K562 (cell line): ENCODE results near the gene PGA3. TPM values are rescaled to one million over a fixed set of nuclear protein-coding genes. Genes with fewer than 3 reads are reported as not detected.
A peak's percentile ranks its signal among the peaks of the same experiment; 100 is the strongest.

Experiments
- ATAC-seq: fragments of 200-7000 bp; cut with Tn5 transposase; 3 replicates; pipeline ENCODE4 v1.9.1; 2020; ENCODE audit warnings: moderate library complexity
- BruUV-seq: library from RNA; stranded (reverse); fragments of 400-500 nt; replicated peaks from 2 replicates; lab custom pipeline; 2021; lab: Mats Ljungman, UMichigan
- CTCF ChIA-PET: fragments of 300-600 bp; formaldehyde crosslinking; extraction: SDS; loops from one replicate; lab custom pipeline; 2021; ENCODE audit warnings: low intra/inter-chr PET ratio; lab: Yijun Ruan, JAX
- POLR2A ChIA-PET: fragments of 300-600, 350-650 bp; sonication (Branson Sonifier 250); formaldehyde crosslinking; extraction: SDS; loops from one replicate; lab custom pipeline; 2021; ENCODE audit warnings: antibody characterized with exemption, inconsistent platforms; lab: Yijun Ruan, JAX
- DNase-seq, 4 experiments: peaks; one replicate each; pipeline versions ENCODE4 v3.0.0 to v3.0.0-alpha.2; 2011 to 2018; ENCODE audit warnings: low spot score in 3 of 4, mixed read lengths in 3 of 4; ENCODE audit errors: extremely low read depth in 1 of 4
- FAIRE-seq: peaks from 2 replicates; lab custom pipeline; 2011; peaks lifted over from hg19 to GRCh38; lab: Jason Lieb, UNC
- H2AFZ ChIP-seq: 2 replicates; pipeline ENCODE4 v1.6.0; 2011; ENCODE audit warnings: low read depth, low read length, control low read depth, inconsistent platforms
- H3K27ac ChIP-seq: fragments of 200-600 bp; 3 replicates; pipeline ENCODE4 v1.8.0; 2011; ENCODE audit warnings: low read depth, mild to moderate bottlenecking, control low read depth, inconsistent platforms, low read length, moderate library complexity, mixed read lengths; ENCODE audit errors: extremely low read depth
- H3K27me3 ChIP-seq, 2 experiments: fragments of 300-600 bp in 1 of 2; 2 replicates in 1 of 2; 3 replicates in 1 of 2; pipeline versions ENCODE4 v1.6.0 to v1.8.0; 2011; ENCODE audit warnings: inconsistent platforms in 2 of 2, low read length in 2 of 2, mild to moderate bottlenecking in 1 of 2, mixed read lengths in 1 of 2, moderate library complexity in 1 of 2; ENCODE audit not compliant: control insufficient read depth in 2 of 2, insufficient read depth in 2 of 2
- H3K36me3 ChIP-seq: fragments of 300-600 bp; 3 replicates; pipeline ENCODE4 v1.8.0; 2011; ENCODE audit warnings: mild to moderate bottlenecking, low read length, inconsistent platforms; ENCODE audit not compliant: control insufficient read depth, insufficient read depth
- H3K4me1 ChIP-seq, 2 experiments: fragments of 200-600 bp in 1 of 2; replicated peaks in 1 of 2; 2 replicates in 1 of 2; 3 replicates in 1 of 2; pipeline versions ENCODE4 v1.5.1 to v1.8.0; 2011; ENCODE audit warnings: inconsistent platforms in 2 of 2, low read length in 2 of 2, mild to moderate bottlenecking in 1 of 2, mixed read lengths in 1 of 2, moderate library complexity in 1 of 2; ENCODE audit not compliant: control insufficient read depth in 2 of 2, insufficient read depth in 2 of 2
- H3K4me2 ChIP-seq: 2 replicates; pipeline ENCODE4 v1.6.1; 2011; ENCODE audit warnings: low read length, control low read depth, inconsistent platforms, mixed read lengths; ENCODE audit not compliant: insufficient read depth
- H3K4me3 ChIP-seq: fragments of 200-600 bp; sonication (generic), shearing (Covaris generic); 2 replicates; pipeline ENCODE4 v1.5.1; 2016; ENCODE audit warnings: control low read depth, inconsistent platforms
- H3K79me2 ChIP-seq: fragments of 200-600 bp; 3 replicates; pipeline ENCODE4 v1.8.0; 2011; ENCODE audit warnings: low read length, inconsistent platforms; ENCODE audit not compliant: control insufficient read depth, insufficient read depth
- H3K9ac ChIP-seq, 2 experiments: 2 replicates each; pipeline versions ENCODE4 v1.6.0 to v1.6.1; 2011; ENCODE audit warnings: low read depth in 2 of 2, low read length in 2 of 2, control low read depth in 1 of 2, inconsistent platforms in 1 of 2, mild to moderate bottlenecking in 1 of 2, mixed read lengths in 1 of 2; ENCODE audit not compliant: insufficient read depth in 1 of 2
- H3K9me1 ChIP-seq: one replicate; pipeline ENCODE4 v1.6.0; 2011; ENCODE audit warnings: inconsistent platforms, mild to moderate bottlenecking, low read length, moderate library complexity; ENCODE audit not compliant: control insufficient read depth, insufficient read depth
- H3K9me3 ChIP-seq: replicated peaks from 2 replicates; pipeline ENCODE4 v1.5.1; 2011; ENCODE audit warnings: low read depth, low read length, inconsistent platforms; ENCODE audit not compliant: control insufficient read depth, insufficient read depth
- H4K20me1 ChIP-seq: replicated peaks from 2 replicates; pipeline ENCODE4 v1.6.1; 2011; ENCODE audit warnings: low read length, inconsistent platforms, mixed read lengths; ENCODE audit not compliant: control insufficient read depth, insufficient read depth
- ADNP ChIP-seq: fragments of 200-800 bp; sonication (Bioruptor generic); IDR thresholded peaks from 2 replicates; pipeline ENCODE4 v1.6.1; 2016; ENCODE audit warnings: missing genetic modification characterization, missing compliant biosample characterization
- BCOR ChIP-seq: fragments of 450-650 bp; IDR thresholded peaks from 2 replicates; pipeline ENCODE4 v1.6.1; 2016
- CBFB ChIP-seq: sonication (generic); formaldehyde crosslinking; IDR thresholded peaks from 2 replicates; pipeline ENCODE4 v1.4.0; 2020; ENCODE audit warnings: mild to moderate bottlenecking, missing genetic modification reagents
- CBX1 ChIP-seq: sonication (generic); IDR thresholded peaks from 2 replicates; pipeline ENCODE4 v1.6.1; 2016; ENCODE audit warnings: antibody characterized with exemption, low read depth, mild to moderate bottlenecking
- CBX3 ChIP-seq, 2 experiments: IDR thresholded peaks; 1 replicate in 1 of 2; 2 replicates in 1 of 2; pipeline ENCODE4 v1.6.1; 2012; ENCODE audit warnings: inconsistent platforms in 2 of 2, low read length in 2 of 2, borderline replicate concordance in 1 of 2, control low read depth in 1 of 2
- GATA2 ChIP-seq: sonication (generic); formaldehyde crosslinking; IDR thresholded peaks from 2 replicates; pipeline ENCODE4 v1.4.0; 2020; ENCODE audit warnings: mild to moderate bottlenecking, missing genetic modification reagents
- HDAC2 ChIP-seq: fragments of 450-650 bp; IDR thresholded peaks from 2 replicates; pipeline ENCODE4 v1.6.1; 2016; ENCODE audit warnings: mild to moderate bottlenecking
- KDM1A ChIP-seq, 2 experiments: fragments of 450-650 bp; IDR thresholded peaks; 2 replicates each; pipeline ENCODE4 v1.6.1; 2016; ENCODE audit warnings: mild to moderate bottlenecking in 2 of 2
- MTF1 ChIP-seq: fragments of 250-450 bp; sonication (Bioruptor Pico); IDR thresholded peaks from 2 replicates; pipeline ENCODE4 v1.9.0; 2021; ENCODE audit warnings: moderate library complexity, mild to moderate bottlenecking, inconsistent platforms, borderline replicate concordance
- NCOA2 ChIP-seq, 2 experiments: fragments of 450-650 bp; IDR thresholded peaks; 2 replicates each; pipeline ENCODE4 v1.6.1; 2018; ENCODE audit warnings: mild to moderate bottlenecking in 2 of 2, moderate library complexity in 1 of 2; ENCODE audit not compliant: partially characterized antibody in 2 of 2
- PTBP1 ChIP-seq: fragments of 200-400 bp; formaldehyde crosslinking; IDR thresholded peaks from 2 replicates; pipeline ENCODE4 v1.6.1; 2017; ENCODE audit warnings: low read depth, low read length
- RBM15 ChIP-seq: fragments of 200-400 bp; formaldehyde crosslinking; IDR thresholded peaks from 2 replicates; pipeline ENCODE4 v1.6.1; 2018; ENCODE audit warnings: mild to moderate bottlenecking, low read length, moderate library complexity; ENCODE audit not compliant: insufficient read depth
- RBM25 ChIP-seq: fragments of 200-400 bp; formaldehyde crosslinking; IDR thresholded peaks from 2 replicates; pipeline ENCODE4 v1.6.1; 2018; ENCODE audit warnings: low read length, low read depth, moderate library complexity; ENCODE audit not compliant: severe bottlenecking
- RCOR1 ChIP-seq, 2 experiments: IDR thresholded peaks; 2 replicates each; pipeline ENCODE4 v1.6.1; 2012; ENCODE audit warnings: low read depth in 2 of 2, low read length in 2 of 2, borderline replicate concordance in 1 of 2, improper control_type of control experiment in 1 of 2
- SMARCA5 ChIP-seq: fragments of 450-650 bp; IDR thresholded peaks from 2 replicates; pipeline ENCODE4 v1.6.1; 2016
- SRF ChIP-seq, 2 experiments: fragments of 250-450, 450-650 bp in 1 of 2; sonication (Bioruptor Pico) in 1 of 2; sonication (generic) in 1 of 2; formaldehyde crosslinking; IDR thresholded peaks; 2 replicates each; pipeline versions ENCODE4 v1.5.0 to v1.5.1; 2020 to 2022; ENCODE audit warnings: mild to moderate bottlenecking in 1 of 2, missing genetic modification reagents in 1 of 2
- STAT5A ChIP-seq: IDR thresholded peaks from 2 replicates; pipeline ENCODE4 v1.6.1; 2012; ENCODE audit warnings: low read length, inconsistent platforms, borderline replicate concordance
- XRCC5 ChIP-seq: fragments of 200-400 bp; formaldehyde crosslinking; IDR thresholded peaks from 2 replicates; pipeline ENCODE4 v1.6.1; 2017; ENCODE audit warnings: low read depth, mild to moderate bottlenecking, low read length
- ZNF146 ChIP-seq: IDR thresholded peaks from one replicate; pipeline ENCODE4 v1.6.1; 2018; ENCODE audit warnings: missing compliant biosample characterization; ENCODE audit not compliant: unreplicated experiment
- ZNF282 ChIP-seq: sonication (generic); formaldehyde crosslinking; IDR thresholded peaks from 2 replicates; pipeline ENCODE4 v1.8.1; 2023; ENCODE audit warnings: missing genetic modification reagents
- ZNF41 ChIP-seq: fragments of 250-450 bp; sonication (Bioruptor Pico); conservative IDR thresholded peaks from 2 replicates; pipeline ENCODE4 v1.4.0; 2020; ENCODE audit warnings: mild to moderate bottlenecking
- WGBS: fragments of 100-300 bp; shearing (Covaris generic); methylation state at CpG from one replicate; pipeline ENCODE4 v1.1.6; 2016; ENCODE audit warnings: low coverage, mixed read lengths; ENCODE audit not compliant: insufficient coverage; ENCODE audit errors: missing lambda C conversion rate; 5-methylcytosine and 5-hydroxymethylcytosine counted together
- in situ Hi-C: fragments of 300-500 bp; cut with MboI; formaldehyde crosslinking; loops from 4 replicates; pipeline ENCODE4 v1.15.0; 2018; ENCODE audit warnings: inconsistent platforms, mixed read lengths
- intact Hi-C: fragments of 100-400 bp; cut with micrococcal nuclease; formaldehyde crosslinking; loops from 2 replicates; pipeline ENCODE4 v1.14.2; 2022
- polyA plus RNA-seq, 8 experiments: library from polyadenylated mRNA; depleted of rRNA in 4 of 8; stranded (reverse) in 5 of 8; unstranded in 3 of 8; fragments of >200 nt; fragmentation: Nextera tagmentation in 2 of 8; fragmentation: Illumina TruSeq in 1 of 8; extraction: Ambion mirVana in 2 of 8; extraction: Trizol in 1 of 8; gene quantifications; 2 replicates each; pipeline versions ENCODE4 v1.2.1 to v1.2.3, GENCODE V29; 2011 to 2014; ENCODE audit warnings: inconsistent platforms in 1 of 8, missing spikeins in 1 of 8
- total RNA-seq, 7 experiments: library from RNA; depleted of rRNA in 6 of 7; stranded (reverse); fragments of >200 nt in 6 of 7; fragmentation: Illumina TruSeq in 2 of 7; extraction: Trizol in 2 of 7; gene quantifications; 2 replicates each; pipeline versions ENCODE4 v1.2.1 to v1.2.3, GENCODE V29; 2011 to 2021; ENCODE audit warnings: low replicate concordance in 1 of 7

The PGA3 gene
- total and polyA plus RNA-seq, 9 of the 15 experiments (the other 6 are each of a cell fraction or from before 2014, with no cell fraction given): 0.15 to 0.18 (median 0.18) TPM; not detected in 6

- 37% methylated on average over 7 of the region's 9 CpGs for WGBS
- in situ Hi-C loops: loop anchor here (5.0 kb wide), 1 partner anchor 129 kb away; no protein-coding TSS in a partner anchor
These were observed 55.2 kb downstream of the PGA3 start for GRCh38 chr11:61258546-61258945.

GRCh38 chr11:61259363-61259762, 56.0 kb downstream of the PGA3 start:
- H3K4me1 ChIP-seq: peaks cover 0 to 14% of the 10 kb centered on the region in 2 experiments; a peak in 2 of 5 replicates
- no peak for FAIRE-seq
- H3K27me3 ChIP-seq: no peaks in the 10 kb centered on the region
- no peaks in the 10 kb centered on the region for H4K20me1 ChIP-seq
- H3K4me3 ChIP-seq: no peak overlapping the region
- ATAC-seq: no peak
- H3K36me3 ChIP-seq: no peaks in the 10 kb centered on the region
- BruUV-seq: no TSS peak
- ChIA-PET POLR2A (interaction anchor here (0.6 to 1.1 kb wide), 2 partner anchors 102 to 117 kb away, joined by 3 read pairs; no protein-coding TSS in a partner anchor), CTCF (no interaction called here)
- DNase-seq: peak in 1 of 4 experiments; percentile 3
- H3K4me2 ChIP-seq: no peak overlapping the region
- H3K27ac ChIP-seq: no peak overlapping the region
- intact Hi-C loops (loop anchor here (5.0 kb wide), 2 partner anchors 43 to 73 kb away; partner anchors contain the start of genes DDB1 and TKFC), in situ Hi-C loops (loop anchor here (5.0 kb wide), 1 partner anchor 128 kb away; no protein-coding TSS in a partner anchor)
- no peaks in the 10 kb centered on the region for H3K9me1 ChIP-seq
- no peaks in the 10 kb centered on the region for H3K79me2 ChIP-seq
- H2AFZ ChIP-seq: no peak overlapping the region
- H3K9me3 ChIP-seq: no peaks in the 10 kb centered on the region
- 0 out of 4 replicates have a peak overlapping the region, but pooled peaks of 1 of the 2 experiments have one; percentile 19 for H3K9ac ChIP-seq
- TF ChIP-seq BCOR: peak; percentile 91
- 0 out of 2 replicates have a peak, but pooled peaks have one; percentile 54 for TF ChIP-seq HDAC2
- TF ChIP-seq RBM25: peak; percentile 94
- TF ChIP-seq KDM1A (IDR thresholded peaks at IDR 0.05): peak; percentile 56 to 83
- TF ChIP-seq PTBP1: 0 out of 2 replicates have a peak, but pooled peaks have one; percentile 64
- no peak for TF ChIP-seq STAT5A
- TF ChIP-seq ZNF146 (CRISPR knock-in tag): no peak
- 0 out of 3 replicates have a peak, but pooled peaks of 1 of the 2 experiments have one; percentile 55 for TF ChIP-seq CBX3 (IDR thresholded peaks at IDR 0.05; ENCODE audit: borderline replicate concordance in 1 of 2, low read length in 2 of 2)
- no peak for TF ChIP-seq MTF1 (CRISPR knock-in tag)
- peak; percentile 76; the same call in 1 of the 2 replicates for TF ChIP-seq SMARCA5
- peak; percentile 58; the same call in 1 of the 2 replicates for TF ChIP-seq ADNP (tag)
- TF ChIP-seq CBX1: 0 out of 2 replicates have a peak, but pooled peaks have one; percentile 21
- 0 out of 4 replicates have a peak, but pooled peaks of 1 of the 2 experiments have one; percentile 44 for TF ChIP-seq RCOR1 (IDR thresholded peaks at IDR 0.05; ENCODE audit: borderline replicate concordance in 1 of 2, low read depth in 2 of 2, low read length in 2 of 2)
- TF ChIP-seq GATA2 (CRISPR knock-in tag): no peak
- 69% methylated on average over 5 of the region's 6 CpGs for WGBS

More at GRCh38 chr11:61258546-61258945, 55.2 kb downstream of the PGA3 start:
- DNase-seq (no peak), FAIRE-seq (no peak), ATAC-seq (no peak)
- CTCF ChIA-PET: no interaction called here
- intact Hi-C loops: loop anchor here (5.0 kb wide), 2 partner anchors 44 to 74 kb away; partner anchors contain the start of genes DDB1 and TKFC
- Histone ChIP-seq H3K27ac (no peak overlapping the region), H3K4me3 (no peak overlapping the region), H3K79me2 (no peaks in the 10 kb centered on the region), H3K4me1 (peaks cover 0 to 13% of the 10 kb centered on the region in 2 experiments; a peak in 2 of 5 replicates), H3K9me1 (no peaks in the 10 kb centered on the region), H3K4me2 (no peak overlapping the region), H3K9ac (peak overlapping the region in 1 of 2 experiments; percentile 31; a peak in 2 of 4 replicates), H3K36me3 (no peaks in the 10 kb centered on the region), H4K20me1 (no peaks in the 10 kb centered on the region), H2AFZ (no peak overlapping the region), H3K27me3 (no peaks in the 10 kb centered on the region), H3K9me3 (no peaks in the 10 kb centered on the region)
- POLR2A ChIA-PET: interaction anchor here (0.5 to 1.4 kb wide), 4 partner anchors 8 to 171 kb away, joined by 3 to 4 read pairs (median 3); partner anchors contain the start of genes CPSF7 and SDHAF2
- TF ChIP-seq SRF (CRISPR knock-in tag; IDR thresholded peaks at IDR 0.05) (no peak), RBM15 (no peak), XRCC5 (no peak), ZNF282 (CRISPR knock-in tag) (no peak), ZNF41 (no peak), NCOA2 (IDR thresholded peaks at IDR 0.05; ENCODE audit: partially characterized antibody in 2 of 2) (no peak), CBFB (CRISPR knock-in tag) (no peak)
- no TSS peak for BruUV-seq
